ENCODE measurements around the gene ASIC2.
A peak's percentile ranks its signal among the peaks of the same experiment; 100 is the strongest.

The ASIC2 gene

DNA sequence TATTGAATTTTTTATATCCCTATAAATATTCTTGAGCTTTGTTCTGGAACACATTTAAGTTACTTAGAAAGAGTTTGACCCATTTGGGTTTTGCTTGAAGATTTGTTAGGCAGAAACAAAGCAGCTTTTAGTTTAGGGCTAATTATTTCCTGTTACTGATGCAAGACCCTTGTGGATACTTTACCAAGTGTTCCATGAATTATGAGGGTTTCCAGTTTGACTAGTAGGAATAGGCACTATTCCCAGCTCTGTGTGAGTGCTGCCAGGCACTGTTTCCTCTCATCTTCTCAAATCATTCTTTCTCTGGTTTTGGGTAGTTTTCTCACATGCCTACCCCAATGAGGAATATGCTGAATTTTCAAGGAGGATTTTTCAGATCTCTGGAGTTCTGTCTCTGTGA lies 221.4 kb downstream of the ASIC2 start:
- DNase-seq (ENCODE audit: low read depth): no peak

DNA sequence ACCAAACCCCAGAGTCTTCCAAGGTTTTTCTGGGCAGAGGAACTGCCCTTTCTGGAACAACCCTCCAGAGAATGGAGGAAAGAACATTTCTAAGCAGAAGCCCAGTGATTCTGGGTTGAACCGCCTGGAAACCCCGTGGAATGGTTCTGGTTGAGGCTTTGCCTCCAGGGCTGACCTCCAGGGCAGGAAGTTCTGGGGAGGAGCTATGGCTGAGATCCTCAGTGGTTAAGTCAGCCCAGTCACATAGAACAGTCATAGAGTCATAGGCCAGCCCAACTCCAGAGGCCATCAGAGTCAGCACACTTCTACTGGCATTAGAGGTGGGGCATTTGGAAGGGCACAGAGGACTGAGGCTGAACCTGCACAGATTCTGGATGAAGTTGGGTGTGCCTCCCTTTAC lies 235.5 kb downstream of the ASIC2 start:
- no peak for DNase-seq (ENCODE audit: low read depth)

DNA sequence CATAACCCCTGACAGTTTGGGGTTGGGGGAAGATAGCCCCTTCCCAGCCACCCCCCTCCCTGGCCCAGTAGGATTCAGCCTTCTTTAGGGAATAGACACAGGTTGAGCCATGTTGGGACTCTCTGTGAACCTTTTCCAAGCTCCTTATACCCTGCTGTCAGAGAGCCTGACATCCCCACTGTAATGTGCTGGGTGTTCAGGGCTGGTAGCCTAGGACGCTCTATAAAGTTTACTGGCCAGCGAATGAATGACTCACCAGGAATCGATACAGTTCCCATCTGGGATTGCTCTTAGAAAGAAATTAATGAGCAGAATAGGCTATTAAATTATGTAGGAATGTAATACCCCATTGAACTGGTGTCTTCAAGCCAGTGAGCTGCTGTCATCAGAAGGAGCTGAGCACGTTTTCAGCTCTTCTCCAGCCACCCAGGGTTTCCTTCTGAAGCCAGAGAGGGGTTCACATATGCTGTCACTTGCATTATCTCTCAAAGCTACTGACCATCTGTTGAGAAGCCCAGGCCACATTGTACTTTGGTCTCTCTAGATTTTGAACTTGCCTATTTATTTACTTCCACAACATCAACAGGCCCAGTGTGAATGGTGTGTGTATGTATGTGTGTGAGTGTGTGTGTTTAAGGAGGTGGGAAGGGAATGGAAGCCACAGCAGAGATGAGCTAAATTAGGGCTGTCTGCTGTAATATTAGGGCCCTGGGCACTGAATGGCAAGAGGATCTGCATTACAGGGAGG lies 236.5 kb downstream of the ASIC2 start:
- no peak for DNase-seq (ENCODE audit: low read depth)

DNA sequence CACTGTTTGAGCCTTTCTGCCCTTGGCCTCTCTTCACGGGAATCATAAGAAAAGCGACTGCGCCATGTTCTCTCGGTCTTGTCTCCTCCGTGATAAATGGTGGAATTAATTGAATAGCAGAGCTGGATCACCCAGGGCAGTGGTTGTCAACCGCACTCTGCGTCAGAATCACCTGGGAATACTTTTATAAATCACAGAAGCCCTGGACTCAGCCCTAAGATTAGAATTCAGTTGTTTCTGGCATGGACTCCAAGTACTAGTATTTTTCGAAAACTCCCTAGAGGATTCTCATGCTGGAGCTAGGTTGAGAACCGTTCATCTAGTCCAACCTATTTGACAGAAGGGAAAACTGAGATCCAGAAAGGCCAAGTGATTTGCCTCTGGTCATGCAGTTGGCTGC lies 237.3 kb downstream of the ASIC2 start:
- DNase-seq (ENCODE audit: low read depth): no peak

GRCh38 chr17:33055171-33055611 lies 237.9 kb downstream of the ASIC2 start:
- no peak for DNase-seq (ENCODE audit: low read depth)

DNA sequence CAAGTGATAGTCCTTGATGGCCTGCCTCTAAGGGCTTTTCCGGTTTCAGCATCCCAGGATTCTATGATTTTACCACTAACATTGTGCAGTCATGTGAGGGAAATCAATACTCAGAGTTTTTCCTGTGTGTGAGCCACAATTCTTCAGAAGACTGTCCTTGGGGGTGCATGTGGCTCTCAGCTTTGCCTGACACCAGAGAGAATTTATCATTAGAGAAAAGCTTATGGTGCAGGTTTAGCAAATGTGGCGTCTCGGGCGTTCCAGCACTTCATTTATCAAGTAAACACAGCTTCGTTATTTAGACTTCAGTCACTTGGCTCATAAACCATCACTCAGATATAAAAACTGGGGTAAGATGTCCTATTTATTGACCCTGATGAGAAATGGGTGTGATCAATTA lies 238.7 kb downstream of the ASIC2 start:
- no peak for DNase-seq (ENCODE audit: low read depth)

DNA sequence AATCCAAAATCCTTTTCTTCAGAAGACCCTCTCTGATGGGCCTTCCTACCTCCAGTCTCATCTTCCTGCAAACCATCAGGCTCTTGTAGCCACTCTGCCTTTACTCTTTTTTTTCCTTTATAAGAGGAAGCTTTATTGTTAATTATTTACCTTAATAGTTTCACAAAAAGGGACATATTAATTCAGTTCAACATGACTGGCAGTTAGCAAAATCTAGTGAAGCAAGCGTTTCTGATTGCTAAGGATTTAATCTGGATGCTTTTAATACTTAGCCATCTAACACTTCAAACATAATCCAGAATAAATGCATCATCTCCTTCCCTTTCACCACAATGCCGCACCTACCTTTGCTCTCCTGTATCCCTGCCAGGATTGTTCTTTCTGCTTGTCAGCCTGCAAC lies 239.4 kb downstream of the ASIC2 start:
- no peak for DNase-seq (ENCODE audit: low read depth)

GRCh38 chr17:33052856-33053255 lies 240.2 kb downstream of the ASIC2 start:
- no peak for DNase-seq (ENCODE audit: low read depth)

- DNase-seq (ENCODE audit: low read depth): no peak
Observed at GRCh38 chr17:33050611-33051140, 242.4 kb downstream of the ASIC2 start.

GRCh38 chr17:33049781-33050414 lies 243.2 kb downstream of the ASIC2 start:
- DNase-seq (ENCODE audit: low read depth): peak; percentile 5

DNA sequence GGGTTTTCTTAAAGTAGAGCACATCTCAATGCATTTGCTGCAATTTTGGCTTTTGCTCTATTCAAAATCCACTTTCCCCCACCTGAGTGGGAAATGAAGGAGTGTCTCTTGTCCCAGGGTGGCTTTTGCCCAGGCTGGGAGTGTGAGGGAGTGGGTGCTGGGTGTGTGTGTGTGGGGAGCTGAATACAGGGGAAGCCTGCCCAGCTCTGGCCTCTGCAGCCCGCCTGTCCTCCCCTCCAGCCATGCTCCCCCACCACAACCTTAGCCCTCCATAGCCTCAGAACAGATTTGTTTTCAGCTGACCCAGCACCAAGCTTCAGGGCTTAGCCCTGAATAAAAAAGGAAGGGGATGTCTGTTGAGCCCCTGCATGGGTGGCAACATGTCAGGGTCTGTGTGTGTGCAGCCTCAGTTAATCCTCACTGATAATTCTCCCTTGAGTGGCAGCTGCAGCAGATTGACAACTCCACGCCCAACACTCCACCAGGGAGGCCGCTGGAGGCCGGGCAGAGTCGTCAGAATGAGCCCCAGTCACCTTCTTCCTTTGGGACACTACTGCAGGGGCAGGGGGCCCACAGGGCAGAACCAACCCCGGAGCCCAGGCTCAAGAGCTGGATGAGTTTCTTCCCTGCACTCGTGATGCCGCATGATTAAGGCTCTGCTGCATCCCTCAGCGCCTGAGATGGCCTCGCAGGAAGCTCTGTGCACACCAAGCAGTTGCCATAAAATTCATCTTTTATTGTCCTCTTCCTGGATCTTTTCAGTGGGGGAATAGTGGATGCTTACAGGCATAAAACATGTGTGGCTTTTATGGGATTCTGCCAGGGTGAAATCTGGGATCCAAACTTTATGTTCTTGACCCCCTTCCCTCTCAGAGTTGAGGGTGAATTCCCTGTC lies 246.5 kb downstream of the ASIC2 start:
- no peak for DNase-seq (ENCODE audit: low read depth)

GRCh38 chr17:33045216-33045615 lies 247.9 kb downstream of the ASIC2 start:
- no peak for DNase-seq (ENCODE audit: low read depth)

GRCh38 chr17:33044771-33045170 lies 248.3 kb downstream of the ASIC2 start:
- no peak for DNase-seq (ENCODE audit: low read depth)

- no peak for DNase-seq (ENCODE audit: low read depth)
Observed at GRCh38 chr17:33040461-33040860, 252.6 kb downstream of the ASIC2 start.

DNA sequence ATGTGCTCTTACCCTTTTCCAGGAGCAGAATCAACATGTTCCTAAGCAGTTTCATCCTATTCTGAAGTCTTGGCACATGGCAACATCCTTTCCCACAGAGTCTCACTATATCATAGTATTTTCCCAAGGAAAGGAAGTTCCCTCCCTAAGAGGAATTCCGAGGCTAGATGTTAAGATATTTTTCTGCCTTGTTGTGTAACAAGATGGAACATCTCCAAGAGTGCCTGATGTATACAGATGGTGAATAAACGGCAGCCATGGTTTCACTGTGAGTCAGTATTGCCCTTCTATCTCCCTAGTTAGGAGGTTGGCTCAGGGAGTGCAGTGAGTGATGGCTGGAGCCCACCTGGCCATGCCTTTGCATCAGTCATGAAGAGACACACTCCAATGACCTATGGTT lies 253.2 kb downstream of the ASIC2 start:
- DNase-seq (ENCODE audit: low read depth): no peak

GRCh38 chr17:33038740-33039139 lies 254.4 kb downstream of the ASIC2 start:
- no peak for DNase-seq (ENCODE audit: low read depth)

DNA sequence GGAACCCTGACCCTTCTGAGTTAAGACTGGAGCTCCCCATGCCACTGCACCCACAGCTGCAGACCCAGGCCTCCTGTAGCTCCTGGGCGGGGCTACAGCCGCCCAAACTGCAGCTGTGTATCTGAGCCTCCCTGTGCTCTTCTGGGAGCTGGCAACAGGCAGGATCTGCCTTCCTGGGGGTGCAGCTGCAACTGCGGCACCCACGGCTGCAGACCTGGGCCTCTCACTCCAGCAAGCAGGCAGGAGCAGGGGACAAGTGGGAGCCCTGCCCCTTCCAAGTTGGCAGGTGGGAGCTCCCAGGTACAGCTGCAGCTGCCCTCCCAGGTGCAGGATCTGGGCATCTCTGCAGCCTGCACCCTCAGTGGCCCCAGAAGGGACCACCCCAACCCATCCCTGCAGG lies 259.9 kb downstream of the ASIC2 start:
- no peak for DNase-seq (ENCODE audit: low read depth)

DNA sequence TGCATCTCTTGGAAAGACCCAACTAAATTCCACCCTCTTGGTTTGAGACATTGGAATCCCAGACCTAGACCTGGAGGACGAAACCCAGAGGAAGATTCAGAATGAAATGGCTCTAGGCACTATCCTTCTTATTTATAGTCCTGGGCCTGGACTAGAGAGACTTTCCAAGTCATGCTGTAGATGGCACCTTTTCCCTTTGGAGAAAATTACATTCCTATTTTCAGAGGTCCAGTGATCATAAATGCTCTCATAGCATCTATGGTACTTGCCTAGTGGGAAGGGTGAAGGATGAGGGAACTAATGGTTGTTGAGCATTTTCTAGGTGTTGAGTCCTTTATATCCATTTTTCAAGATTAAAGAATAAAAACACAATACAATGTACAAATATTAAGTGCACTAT lies 264.3 kb downstream of the ASIC2 start:
- no peak for DNase-seq (ENCODE audit: low read depth)

DNA sequence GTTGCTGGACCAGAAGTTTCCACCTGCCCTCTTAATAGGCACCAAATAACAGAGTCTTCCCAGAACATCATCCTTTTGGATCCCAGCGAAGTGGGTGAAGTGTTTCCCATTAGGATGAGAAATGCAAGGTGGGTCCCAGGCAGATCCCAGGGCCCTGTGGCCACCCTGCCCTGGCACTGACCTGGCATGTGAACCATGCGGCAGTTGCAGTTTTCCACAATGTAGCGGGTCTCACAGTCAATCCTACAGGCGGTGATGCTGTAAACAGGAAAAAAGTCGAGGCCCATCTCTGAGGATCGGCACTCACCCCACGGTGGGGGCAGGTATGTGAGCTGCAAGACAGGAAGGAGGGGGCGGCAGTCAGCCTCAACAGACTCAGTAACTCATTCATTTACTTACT lies 265.0 kb downstream of the ASIC2 start:
- no peak for DNase-seq (ENCODE audit: low read depth)

- DNase-seq (ENCODE audit: low read depth): no peak
Observed at GRCh38 chr17:33024688-33025486, 268.2 kb downstream of the ASIC2 start.

- DNase-seq (ENCODE audit: low read depth): no peak
Observed at GRCh38 chr17:33023790-33024189, 269.3 kb downstream of the ASIC2 start.

Measured in stimulated activated CD8-positive, alpha-beta memory T cell treated with anti-CD3 and anti-CD28 coated beads, Interleukin-12 subunit alpha, Interleukin-12 subunit beta, amount 100 ng/mL, for 1 hour (primary cell).